22Rv1 (cell line): ENCODE results near the gene ENTPD3.

Experiments
- ZFX ChIP-seq: fragments of 450-650 bp; IDR thresholded peaks from 2 replicates; pipeline ENCODE4 v1.6.1; 2017; ENCODE audit warnings: antibody characterized with exemption, borderline replicate concordance
- TF ChIP-seq, protein P1 (sequence below): fragments of 450-650 bp; IDR thresholded peaks from 2 replicates; pipeline ENCODE4 v1.5.1; 2017; ENCODE audit warnings: mild to moderate bottlenecking

DNA sequence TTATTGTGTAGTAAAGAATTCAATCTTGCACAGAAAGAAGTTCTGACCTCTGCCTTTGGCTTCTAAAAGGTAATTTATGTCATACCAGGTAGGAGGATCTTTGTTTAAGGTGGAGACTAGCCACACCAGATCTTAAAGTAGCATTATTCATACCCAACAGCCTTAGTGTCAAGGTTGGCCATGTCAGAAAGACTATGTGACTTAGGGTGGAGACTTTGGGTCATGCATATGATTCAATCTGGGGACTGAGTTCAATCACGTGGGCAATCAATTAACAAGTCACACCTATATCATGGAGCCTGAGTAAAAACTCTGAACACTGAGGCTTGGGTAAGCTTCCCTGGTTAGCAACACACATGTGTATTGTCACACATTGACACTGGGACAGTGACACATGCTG is 28.5 kb upstream of the ENTPD3 start:
- TF ChIP-seq, protein P1, sequence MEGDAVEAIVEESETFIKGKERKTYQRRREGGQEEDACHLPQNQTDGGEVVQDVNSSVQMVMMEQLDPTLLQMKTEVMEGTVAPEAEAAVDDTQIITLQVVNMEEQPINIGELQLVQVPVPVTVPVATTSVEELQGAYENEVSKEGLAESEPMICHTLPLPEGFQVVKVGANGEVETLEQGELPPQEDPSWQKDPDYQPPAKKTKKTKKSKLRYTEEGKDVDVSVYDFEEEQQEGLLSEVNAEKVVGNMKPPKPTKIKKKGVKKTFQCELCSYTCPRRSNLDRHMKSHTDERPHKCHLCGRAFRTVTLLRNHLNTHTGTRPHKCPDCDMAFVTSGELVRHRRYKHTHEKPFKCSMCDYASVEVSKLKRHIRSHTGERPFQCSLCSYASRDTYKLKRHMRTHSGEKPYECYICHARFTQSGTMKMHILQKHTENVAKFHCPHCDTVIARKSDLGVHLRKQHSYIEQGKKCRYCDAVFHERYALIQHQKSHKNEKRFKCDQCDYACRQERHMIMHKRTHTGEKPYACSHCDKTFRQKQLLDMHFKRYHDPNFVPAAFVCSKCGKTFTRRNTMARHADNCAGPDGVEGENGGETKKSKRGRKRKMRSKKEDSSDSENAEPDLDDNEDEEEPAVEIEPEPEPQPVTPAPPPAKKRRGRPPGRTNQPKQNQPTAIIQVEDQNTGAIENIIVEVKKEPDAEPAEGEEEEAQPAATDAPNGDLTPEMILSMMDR, result no peak
- TF ChIP-seq ZFX, result no peak
